GM23338 (cell line): ENCODE measurements around the gene DDX23. TPM values are rescaled to one million over a fixed set of nuclear protein-coding genes. Genes with fewer than 3 reads are reported as not detected.

Experiments used
- ATAC-seq: fragments of 200-7000 bp; cut with Tn5 transposase; 3 replicates; pipeline ENCODE4 v1.9.1; 2020
- DNase-seq: peaks from one replicate; pipeline ENCODE4 v3.0.0-alpha.2; 2015; ENCODE audit warnings: low spot score
- H2AFZ ChIP-seq: fragments of 200-600 bp; sonication (generic); 2 replicates; pipeline ENCODE4 v1.8.0; 2016; ENCODE audit warnings: antibody characterized with exemption, mild to moderate bottlenecking, moderate library complexity
- H3F3A ChIP-seq: fragments of 200-600 bp; sonication (generic); replicated peaks from 2 replicates; pipeline ENCODE4 v1.8.0; 2017; ENCODE audit warnings: antibody characterized with exemption, mixed run types, low read depth
- H3K27ac ChIP-seq: fragments of 200-600 bp; sonication (generic); 2 replicates; pipeline ENCODE4 v1.6.1; 2016; ENCODE audit warnings: low read depth
- H3K27me3 ChIP-seq: fragments of 200-600 bp; sonication (generic); 2 replicates; pipeline ENCODE4 v1.8.0; 2016; ENCODE audit warnings: mild to moderate bottlenecking, mixed run types, moderate library complexity; ENCODE audit not compliant: insufficient read depth
- H3K36me3 ChIP-seq: fragments of 200-600 bp; sonication (generic); 2 replicates; pipeline ENCODE4 v1.8.0; 2016; ENCODE audit warnings: mild to moderate bottlenecking; ENCODE audit not compliant: insufficient read depth
- H3K4me1 ChIP-seq: fragments of 200-600 bp; sonication (generic); 2 replicates; pipeline ENCODE4 v1.8.0; 2016; ENCODE audit warnings: mild to moderate bottlenecking, moderate library complexity; ENCODE audit not compliant: insufficient read depth
- H3K4me2 ChIP-seq: fragments of 200-600 bp; sonication (generic); 2 replicates; pipeline ENCODE4 v1.7.1; 2017; ENCODE audit warnings: mixed run types
- H3K4me3 ChIP-seq: fragments of 200-600 bp; sonication (generic); 2 replicates; pipeline ENCODE4 v1.6.1; 2016; ENCODE audit warnings: mixed run types
- H3K79me2 ChIP-seq: fragments of 200-600 bp; sonication (generic); replicated peaks from 2 replicates; pipeline ENCODE4 v1.8.0; 2017; ENCODE audit warnings: mild to moderate bottlenecking; ENCODE audit not compliant: insufficient read depth
- H3K9me2 ChIP-seq: fragments of 200-600 bp; sonication (generic); 2 replicates; pipeline ENCODE4 v1.8.0; 2017; ENCODE audit not compliant: insufficient read depth
- H4K20me1 ChIP-seq: fragments of 200-600 bp; sonication (generic); replicated peaks from 2 replicates; pipeline ENCODE4 v1.8.0; 2017; ENCODE audit warnings: mild to moderate bottlenecking; ENCODE audit not compliant: insufficient read depth
- H3K27ac Mint-ChIP-seq: 2 replicates; pipeline ENCODE4 v1.8.0; 2020; ENCODE audit warnings: inconsistent platforms, mild to moderate bottlenecking, moderate library complexity, mixed read lengths
- H3K27me3 Mint-ChIP-seq: 3 replicates; pipeline ENCODE4 v1.8.0; 2022; ENCODE audit warnings: low read depth, mild to moderate bottlenecking, moderate library complexity, mixed read lengths, inconsistent platforms; ENCODE audit not compliant: insufficient read depth, poor library complexity
- H3K36me3 Mint-ChIP-seq: 3 replicates; pipeline ENCODE4 v1.8.0; 2021; ENCODE audit warnings: low read depth, mild to moderate bottlenecking, inconsistent platforms, moderate library complexity, mixed read lengths
- H3K4me1 Mint-ChIP-seq: 3 replicates; pipeline ENCODE4 v1.8.0; 2020; ENCODE audit warnings: mild to moderate bottlenecking, inconsistent platforms, mixed read lengths
- H3K4me3 Mint-ChIP-seq: 3 replicates; pipeline ENCODE4 v1.8.0; 2021; ENCODE audit warnings: moderate library complexity, mild to moderate bottlenecking, inconsistent platforms, mixed read lengths
- H3K9me3 Mint-ChIP-seq: 3 replicates; pipeline ENCODE4 v1.8.0; 2020; ENCODE audit warnings: moderate library complexity, mild to moderate bottlenecking, inconsistent platforms, mixed read lengths
- CREB1 ChIP-seq: fragments of 250-450 bp; sonication (Bioruptor Pico); IDR thresholded peaks from 2 replicates; pipeline ENCODE4 v1.5.0; 2020; ENCODE audit warnings: low read depth, mild to moderate bottlenecking, moderate library complexity
- EZH2 ChIP-seq: fragments of 200-600 bp; sonication (generic); IDR thresholded peaks from one replicate; pipeline ENCODE4 v1.8.0; 2017; ENCODE audit warnings: antibody characterized with exemption, mild to moderate bottlenecking, low read depth; ENCODE audit not compliant: unreplicated experiment
- JUNB ChIP-seq: IDR thresholded peaks from one replicate; pipeline ENCODE4 v1.6.1; 2016; ENCODE audit warnings: antibody characterized with exemption; ENCODE audit not compliant: unreplicated experiment
- NANOG ChIP-seq: IDR thresholded peaks from 2 replicates; pipeline ENCODE4 v1.6.1; 2016; ENCODE audit warnings: antibody characterized with exemption, borderline replicate concordance
- POLR2AphosphoS5 ChIP-seq: IDR thresholded peaks from 2 replicates; pipeline ENCODE4 v1.6.1; 2016; ENCODE audit warnings: antibody characterized with exemption, low read depth
- STAT1 ChIP-seq: IDR thresholded peaks from one replicate; pipeline ENCODE4 v1.6.1; 2016; ENCODE audit warnings: antibody characterized with exemption; ENCODE audit not compliant: unreplicated experiment
- ZNF114 ChIP-seq: fragments of 250-450 bp; sonication (Bioruptor Pico); IDR thresholded peaks from 2 replicates; pipeline ENCODE4 v1.5.0; 2020; ENCODE audit warnings: mild to moderate bottlenecking, moderate library complexity
- polyA plus RNA-seq: library from polyadenylated mRNA; unstranded; fragments of >200 nt; fragmentation: Nextera tagmentation; extraction: Ambion mirVana; gene quantifications from 2 replicates; pipeline ENCODE4 v1.2.1, GENCODE V29; 2016
- total RNA-seq: library from RNA; depleted of rRNA; stranded (reverse); fragments of >200 nt; shearing (Covaris generic); gene quantifications from 2 replicates; pipeline ENCODE4 v1.2.3, GENCODE V29; 2014
- TF ChIP-seq, protein P1 (sequence below): fragments of 250-450 bp; sonication (Bioruptor Pico); IDR thresholded peaks from 2 replicates; pipeline ENCODE4 v1.5.0; 2020; ENCODE audit warnings: mild to moderate bottlenecking, moderate library complexity

DDX23 gene
- total and polyA plus RNA-seq, 2 experiments from 2014 or later = 31.7 to 78.5 TPM

GRCh38 chr12:48824905-48825304 lies 27.1 kb downstream of the DDX23 start (continued):
- TF ChIP-seq, protein P1, sequence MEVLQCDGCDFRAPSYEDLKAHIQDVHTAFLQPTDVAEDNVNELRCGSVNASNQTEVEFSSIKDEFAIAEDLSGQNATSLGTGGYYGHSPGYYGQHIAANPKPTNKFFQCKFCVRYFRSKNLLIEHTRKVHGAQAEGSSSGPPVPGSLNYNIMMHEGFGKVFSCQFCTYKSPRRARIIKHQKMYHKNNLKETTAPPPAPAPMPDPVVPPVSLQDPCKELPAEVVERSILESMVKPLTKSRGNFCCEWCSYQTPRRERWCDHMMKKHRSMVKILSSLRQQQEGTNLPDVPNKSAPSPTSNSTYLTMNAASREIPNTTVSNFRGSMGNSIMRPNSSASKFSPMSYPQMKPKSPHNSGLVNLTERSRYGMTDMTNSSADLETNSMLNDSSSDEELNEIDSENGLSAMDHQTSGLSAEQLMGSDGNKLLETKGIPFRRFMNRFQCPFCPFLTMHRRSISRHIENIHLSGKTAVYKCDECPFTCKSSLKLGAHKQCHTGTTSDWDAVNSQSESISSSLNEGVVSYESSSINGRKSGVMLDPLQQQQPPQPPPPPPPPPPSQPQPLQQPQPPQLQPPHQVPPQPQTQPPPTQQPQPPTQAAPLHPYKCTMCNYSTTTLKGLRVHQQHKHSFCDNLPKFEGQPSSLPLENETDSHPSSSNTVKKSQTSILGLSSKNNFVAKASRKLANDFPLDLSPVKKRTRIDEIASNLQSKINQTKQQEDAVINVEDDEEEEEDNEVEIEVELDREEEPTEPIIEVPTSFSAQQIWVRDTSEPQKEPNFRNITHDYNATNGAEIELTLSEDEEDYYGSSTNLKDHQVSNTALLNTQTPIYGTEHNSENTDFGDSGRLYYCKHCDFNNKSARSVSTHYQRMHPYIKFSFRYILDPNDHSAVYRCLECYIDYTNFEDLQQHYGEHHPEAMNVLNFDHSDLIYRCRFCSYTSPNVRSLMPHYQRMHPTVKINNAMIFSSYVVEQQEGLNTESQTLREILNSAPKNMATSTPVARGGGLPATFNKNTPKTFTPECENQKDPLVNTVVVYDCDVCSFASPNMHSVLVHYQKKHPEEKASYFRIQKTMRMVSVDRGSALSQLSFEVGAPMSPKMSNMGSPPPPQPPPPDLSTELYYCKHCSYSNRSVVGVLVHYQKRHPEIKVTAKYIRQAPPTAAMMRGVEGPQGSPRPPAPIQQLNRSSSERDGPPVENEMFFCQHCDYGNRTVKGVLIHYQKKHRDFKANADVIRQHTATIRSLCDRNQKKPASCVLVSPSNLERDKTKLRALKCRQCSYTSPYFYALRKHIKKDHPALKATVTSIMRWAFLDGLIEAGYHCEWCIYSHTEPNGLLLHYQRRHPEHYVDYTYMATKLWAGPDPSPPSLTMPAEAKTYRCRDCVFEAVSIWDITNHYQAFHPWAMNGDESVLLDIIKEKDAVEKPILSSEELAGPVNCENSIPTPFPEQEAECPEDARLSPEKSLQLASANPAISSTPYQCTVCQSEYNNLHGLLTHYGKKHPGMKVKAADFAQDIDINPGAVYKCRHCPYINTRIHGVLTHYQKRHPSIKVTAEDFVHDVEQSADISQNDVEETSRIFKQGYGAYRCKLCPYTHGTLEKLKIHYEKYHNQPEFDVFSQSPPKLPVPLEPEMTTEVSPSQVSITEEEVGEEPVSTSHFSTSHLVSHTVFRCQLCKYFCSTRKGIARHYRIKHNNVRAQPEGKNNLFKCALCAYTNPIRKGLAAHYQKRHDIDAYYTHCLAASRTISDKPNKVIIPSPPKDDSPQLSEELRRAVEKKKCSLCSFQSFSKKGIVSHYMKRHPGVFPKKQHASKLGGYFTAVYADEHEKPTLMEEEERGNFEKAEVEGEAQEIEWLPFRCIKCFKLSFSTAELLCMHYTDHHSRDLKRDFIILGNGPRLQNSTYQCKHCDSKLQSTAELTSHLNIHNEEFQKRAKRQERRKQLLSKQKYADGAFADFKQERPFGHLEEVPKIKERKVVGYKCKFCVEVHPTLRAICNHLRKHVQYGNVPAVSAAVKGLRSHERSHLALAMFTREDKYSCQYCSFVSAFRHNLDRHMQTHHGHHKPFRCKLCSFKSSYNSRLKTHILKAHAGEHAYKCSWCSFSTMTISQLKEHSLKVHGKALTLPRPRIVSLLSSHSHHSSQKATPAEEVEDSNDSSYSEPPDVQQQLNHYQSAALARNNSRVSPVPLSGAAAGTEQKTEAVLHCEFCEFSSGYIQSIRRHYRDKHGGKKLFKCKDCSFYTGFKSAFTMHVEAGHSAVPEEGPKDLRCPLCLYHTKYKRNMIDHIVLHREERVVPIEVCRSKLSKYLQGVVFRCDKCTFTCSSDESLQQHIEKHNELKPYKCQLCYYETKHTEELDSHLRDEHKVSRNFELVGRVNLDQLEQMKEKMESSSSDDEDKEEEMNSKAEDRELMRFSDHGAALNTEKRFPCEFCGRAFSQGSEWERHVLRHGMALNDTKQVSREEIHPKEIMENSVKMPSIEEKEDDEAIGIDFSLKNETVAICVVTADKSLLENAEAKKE = no peak
- TF ChIP-seq JUNB (no peak), ZNF114 (CRISPR knock-in tag) (no peak), EZH2 (no peak), CREB1 (no peak), POLR2AphosphoS5 (no peak), STAT1 (no peak)

- Mint-ChIP-seq H3K27me3 (peaks cover 19% of the 10 kb centered on the region), H3K4me3 (peak overlapping the region; percentile 16; the same call in 1 of the 3 replicates), H3K27ac (peak overlapping the region; percentile 17; the same call in 1 of the 2 replicates), H3K4me1 (peaks cover 30% of the 10 kb centered on the region), H3K36me3 (peaks cover 16% of the 10 kb centered on the region; the same call in 2 of the 3 replicates), H3K9me3 (no peaks in the 10 kb centered on the region; the same call in 2 of the 3 replicates)
- peaks cover 26% of the 10 kb centered on the region for H3K27me3 ChIP-seq
- H3K36me3 ChIP-seq = 0 out of 2 replicates have a peak, but pooled peaks cover 3% of the 10 kb centered on the region
- no peak overlapping the region for H3K27ac ChIP-seq
- peaks cover 9% of the 10 kb centered on the region for H3K4me1 ChIP-seq
- no peaks in the 10 kb centered on the region for H3K79me2 ChIP-seq
- no peak overlapping the region for H3K4me3 ChIP-seq
- DNase-seq (peak; percentile 83), ATAC-seq (peak; percentile 79)
- peak overlapping the region; percentile 43; the same call in 1 of the 2 replicates for H3K4me2 ChIP-seq
- H3K9me2 ChIP-seq = no peaks in the 10 kb centered on the region
- H4K20me1 ChIP-seq = no peaks in the 10 kb centered on the region; the same call in 1 of the 2 replicates
- no peak overlapping the region for H2AFZ ChIP-seq
- no peaks in the 10 kb centered on the region for H3F3A ChIP-seq
- no peak for TF ChIP-seq ZNF114 (CRISPR knock-in tag)
- TF ChIP-seq NANOG = no peak
- TF ChIP-seq, protein P1 = no peak
- TF ChIP-seq EZH2 = no peak
Measured at GRCh38 chr12:48824112-48824511, 27.9 kb downstream of the DDX23 start.
